SW 1271 (cell line): ENCODE results near the gene UBXN11.
"Not testable (repeated sequence)": the region's sequence is repeated elsewhere in the genome, so short reads cannot be mapped to it uniquely, and the experiment has no call there.

Experiments
- DNase-seq, 2 experiments: peaks; one replicate each; lab custom pipeline; 2025; lab: John Stamatoyannopoulos, UW

UBXN11 gene

GRCh38 chr1:26337206-26337535 is 30.7 kb upstream of the UBXN11 start:
- DNase-seq, result no peak

GRCh38 chr1:26336477-26337205 is 30.2 kb upstream of the UBXN11 start:
- DNase-seq, result no peak

- peak in 1 of 2 experiments; percentile 36 for DNase-seq
These were observed 29.5 kb upstream of the UBXN11 start for GRCh38 chr1:26335774-26336476.

GRCh38 chr1:26333312-26333711 is 26.9 kb upstream of the UBXN11 start:
- not testable (repeated sequence) for DNase-seq

- DNase-seq, result no peak
These were observed 23.8 kb upstream of the UBXN11 start for GRCh38 chr1:26330276-26330675.

- not testable (repeated sequence) for DNase-seq
These were observed 22.9 kb upstream of the UBXN11 start for GRCh38 chr1:26329380-26329779.

- no peak for DNase-seq
These were observed 22.2 kb upstream of the UBXN11 start for GRCh38 chr1:26328597-26328996.

- DNase-seq, result no peak
These were observed 21.5 kb upstream of the UBXN11 start for GRCh38 chr1:26327956-26328362.

GRCh38 chr1:26324550-26324949 is 18.1 kb upstream of the UBXN11 start:
- no peak for DNase-seq

- DNase-seq, result no peak
These were observed 16.9 kb upstream of the UBXN11 start for GRCh38 chr1:26323382-26323781.

- no peak for DNase-seq
These were observed 15.6 kb upstream of the UBXN11 start for GRCh38 chr1:26322042-26322331.

GRCh38 chr1:26321315-26322041 is 15.0 kb upstream of the UBXN11 start:
- DNase-seq, result peak; percentile 39 to 61

GRCh38 chr1:26320896-26321295 is 14.5 kb upstream of the UBXN11 start:
- DNase-seq, result no peak

GRCh38 chr1:26318338-26319064 is 12.1 kb upstream of the UBXN11 start:
- DNase-seq, result no peak

GRCh38 chr1:26317612-26318337 is 11.3 kb upstream of the UBXN11 start, which contains the start of gene CD52:
CD52 (plus strand) TSS chr1:26317958; CDS start chr1:26318018, 60 bp downstream.
- DNase-seq, result no peak

GRCh38 chr1:26317146-26317545 is 10.7 kb upstream of the UBXN11 start:
- no peak for DNase-seq

GRCh38 chr1:26315874-26316850 is 9.7 kb upstream of the UBXN11 start:
- no peak for DNase-seq

GRCh38 chr1:26314501-26314900 is 8.1 kb upstream of the UBXN11 start:
- no peak for DNase-seq

- not testable (repeated sequence) for DNase-seq
These were observed 1.8 kb upstream of the UBXN11 start for GRCh38 chr1:26307966-26308899.
